Gastroesophageal sphincter (tissue), 3 donors: ENCODE measurements around the gene TAS2R1.

ENCODE experiments used
- CTCF ChIP-seq, 4 experiments: fragments of 200-600 bp in 2 of 4; fragments of 450-650 bp in 2 of 4; sonication (generic) in 1 of 4; IDR thresholded peaks; one replicate each; pipeline ENCODE4 v1.5.1; 2017 to 2019; ENCODE audit warnings: antibody characterized with exemption in 4 of 4, mild to moderate bottlenecking in 2 of 4, moderate library complexity in 2 of 4
- EP300 ChIP-seq: sonication (generic); formaldehyde crosslinking; IDR thresholded peaks from one replicate; pipeline ENCODE4 v1.6.1; 2017; ENCODE audit warnings: antibody characterized with exemption, mild to moderate bottlenecking
- POLR2A ChIP-seq, 2 donors: fragments of 450-650 bp; IDR thresholded peaks; one replicate each; pipeline ENCODE4 v1.6.1; 2017; ENCODE audit warnings: antibody characterized with exemption in 2 of 2, mild to moderate bottlenecking in 2 of 2, moderate library complexity in 1 of 2
- POLR2AphosphoS5 ChIP-seq: sonication (generic); formaldehyde crosslinking; IDR thresholded peaks from one replicate; pipeline ENCODE4 v1.6.1; 2017; ENCODE audit warnings: antibody characterized with exemption

- no peak for TF ChIP-seq POLR2AphosphoS5
- no peak for TF ChIP-seq CTCF (IDR thresholded peaks at IDR 0.05)
- TF ChIP-seq EP300 = no peak
- no peak for TF ChIP-seq POLR2A (IDR thresholded peaks at IDR 0.05)
Observed at GRCh38 chr5:9589049-9589835, 40.9 kb downstream of the TAS2R1 start.
